Measurements from ENCODE around the gene DEFB118.

Gene DEFB118

DNA sequence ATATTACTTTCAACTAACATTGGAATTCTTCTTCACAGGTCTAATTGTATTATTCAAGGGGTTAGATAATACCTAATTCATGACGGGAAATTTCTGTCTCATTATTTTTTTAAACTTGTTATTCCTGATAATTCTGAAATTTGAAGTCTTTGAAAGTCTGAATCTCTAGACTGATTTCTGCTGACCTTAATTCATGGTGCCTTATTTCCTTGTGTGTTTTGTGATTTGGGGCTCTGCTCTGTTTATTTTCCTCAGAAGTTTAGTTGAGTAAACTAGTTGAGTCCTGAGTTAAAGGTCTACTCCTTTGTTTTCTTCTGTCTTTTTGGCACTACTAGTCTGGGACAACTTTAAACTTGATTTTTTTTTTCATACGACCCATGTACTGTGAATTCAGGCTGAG, 5.9 kb downstream of the DEFB118 start:
- no peak overlapping the region for H3K27ac ChIP-seq
- POLR2A ChIA-PET (ENCODE audit: low non-redundant PET), result no interaction called here
- TF ChIP-seq, protein P1, sequence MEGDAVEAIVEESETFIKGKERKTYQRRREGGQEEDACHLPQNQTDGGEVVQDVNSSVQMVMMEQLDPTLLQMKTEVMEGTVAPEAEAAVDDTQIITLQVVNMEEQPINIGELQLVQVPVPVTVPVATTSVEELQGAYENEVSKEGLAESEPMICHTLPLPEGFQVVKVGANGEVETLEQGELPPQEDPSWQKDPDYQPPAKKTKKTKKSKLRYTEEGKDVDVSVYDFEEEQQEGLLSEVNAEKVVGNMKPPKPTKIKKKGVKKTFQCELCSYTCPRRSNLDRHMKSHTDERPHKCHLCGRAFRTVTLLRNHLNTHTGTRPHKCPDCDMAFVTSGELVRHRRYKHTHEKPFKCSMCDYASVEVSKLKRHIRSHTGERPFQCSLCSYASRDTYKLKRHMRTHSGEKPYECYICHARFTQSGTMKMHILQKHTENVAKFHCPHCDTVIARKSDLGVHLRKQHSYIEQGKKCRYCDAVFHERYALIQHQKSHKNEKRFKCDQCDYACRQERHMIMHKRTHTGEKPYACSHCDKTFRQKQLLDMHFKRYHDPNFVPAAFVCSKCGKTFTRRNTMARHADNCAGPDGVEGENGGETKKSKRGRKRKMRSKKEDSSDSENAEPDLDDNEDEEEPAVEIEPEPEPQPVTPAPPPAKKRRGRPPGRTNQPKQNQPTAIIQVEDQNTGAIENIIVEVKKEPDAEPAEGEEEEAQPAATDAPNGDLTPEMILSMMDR (conservative IDR thresholded peaks at IDR 0.05; ENCODE audit: low read depth), result no peak
- no peak for DNase-seq (ENCODE audit: low spot score)
- CTCF ChIA-PET, result no interaction called here

DNA sequence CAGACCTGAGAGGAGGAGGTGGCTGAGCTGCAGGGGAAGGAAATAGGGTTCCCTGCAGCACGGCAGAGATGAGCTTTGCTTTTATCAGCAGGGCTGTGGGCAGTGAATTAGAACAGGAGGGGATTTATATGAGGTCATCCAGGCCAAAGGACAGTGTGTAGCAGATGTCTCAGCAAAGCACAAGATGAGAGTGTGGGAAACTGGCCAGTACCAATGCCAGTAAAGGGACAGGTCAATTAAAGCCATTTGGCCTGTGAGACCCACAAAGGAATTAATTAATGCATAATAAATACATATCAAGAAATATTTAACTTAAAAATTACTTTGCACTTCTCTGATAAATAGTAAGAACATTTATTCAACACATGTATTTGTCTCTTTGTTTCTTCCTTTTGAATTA, 22.1 kb downstream of the DEFB118 start, which contains the start of gene DEFB119:
Gene DEFB119 (minus strand): TSS at position 101 of the 400 bp plus-strand sequence. CDS start 107 bp downstream, outside the sequence.
- H3K27ac ChIP-seq, result no peak within 1 kb of the TSS
- CTCF ChIA-PET, result no interaction called here
- TF ChIP-seq, protein P1 (conservative IDR thresholded peaks at IDR 0.05; ENCODE audit: low read depth), result no peak
- POLR2A ChIA-PET (ENCODE audit: low non-redundant PET), result no interaction called here
- no peak for DNase-seq (ENCODE audit: low spot score)

DNA sequence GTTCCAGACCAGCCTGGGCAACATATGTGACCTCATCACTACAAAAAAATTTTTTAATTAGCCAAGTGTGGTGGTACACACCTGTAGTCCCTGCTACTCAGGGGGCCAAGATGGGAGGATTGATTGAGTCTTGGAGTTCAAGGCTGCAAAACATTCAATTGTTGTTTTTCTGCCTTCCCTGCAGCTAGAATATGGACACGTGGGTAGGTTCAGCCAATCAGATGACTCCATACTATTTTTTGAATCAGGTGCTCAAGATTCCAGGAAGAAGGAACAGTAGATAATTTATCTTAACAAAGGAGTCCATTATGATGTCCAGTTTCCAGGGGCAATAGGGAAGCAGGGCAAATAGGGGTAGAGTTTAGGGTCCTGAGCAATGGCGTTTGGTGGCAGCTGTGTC, 24.4 kb downstream of the DEFB118 start:
- CTCF ChIA-PET, result interaction anchor here (0.6 kb wide), 1 partner anchor 86 kb away, joined by 6 read pairs; no protein-coding TSS in a partner anchor
- no peak overlapping the region for H3K27ac ChIP-seq
- TF ChIP-seq, protein P1 (conservative IDR thresholded peaks at IDR 0.05; ENCODE audit: low read depth), result no peak
- no peak for DNase-seq (ENCODE audit: low spot score)
- POLR2A ChIA-PET (ENCODE audit: low non-redundant PET), result no interaction called here

DNA sequence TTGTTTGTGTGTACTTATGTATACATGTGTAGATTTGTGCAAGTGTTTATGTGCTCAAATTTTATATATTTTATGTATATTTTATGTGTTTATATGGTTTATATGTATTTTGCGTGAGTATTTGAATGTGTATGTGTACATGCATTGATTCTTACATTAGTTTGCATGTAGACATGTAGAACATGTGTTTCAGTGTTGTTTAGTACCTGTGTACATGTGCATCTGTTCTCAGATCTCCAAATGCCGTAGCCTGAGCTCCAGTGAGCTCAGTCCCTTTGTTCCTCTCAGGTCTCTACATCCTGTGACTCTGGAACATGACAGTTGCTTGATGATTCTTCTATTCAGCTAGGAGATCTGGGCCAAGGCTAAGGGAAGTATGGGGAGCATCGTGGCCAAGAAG, 26.5 kb downstream of the DEFB118 start:
- TF ChIP-seq, protein P1 (conservative IDR thresholded peaks at IDR 0.05; ENCODE audit: low read depth), result no peak
- DNase-seq (ENCODE audit: low spot score), result no peak
- ChIA-PET CTCF (no interaction called here), POLR2A (ENCODE audit: low non-redundant PET) (no interaction called here)
- H3K27ac ChIP-seq, result no peak overlapping the region

DNA sequence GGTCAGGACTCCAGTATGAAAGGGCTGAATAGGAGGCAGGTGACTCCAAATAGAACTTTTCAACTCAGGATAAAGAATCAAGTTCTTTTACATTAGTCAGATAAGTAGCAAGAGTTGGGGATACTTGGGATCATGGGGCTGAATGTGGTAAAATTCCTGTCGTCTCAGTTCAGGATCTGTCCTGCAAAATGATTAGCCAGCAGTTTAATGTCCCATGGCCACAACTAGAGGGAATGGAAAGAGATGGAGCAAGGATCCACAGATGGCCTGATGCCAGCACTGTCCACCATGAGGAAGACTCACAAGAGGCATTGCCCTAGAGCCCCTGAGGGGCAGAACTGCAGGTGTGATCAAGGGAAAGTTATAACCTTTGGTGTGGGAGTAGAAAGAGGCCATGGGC, 35.5 kb downstream of the DEFB118 start:
- ChIA-PET POLR2A (ENCODE audit: low non-redundant PET) (no interaction called here), CTCF (interaction anchor here (0.5 kb wide), 1 partner anchor 52 kb away, joined by 3 read pairs; no protein-coding TSS in a partner anchor)
- no peak for DNase-seq (ENCODE audit: low spot score)
- H3K27ac ChIP-seq, result no peak overlapping the region
- TF ChIP-seq, protein P1 (conservative IDR thresholded peaks at IDR 0.05; ENCODE audit: low read depth), result no peak

DNA sequence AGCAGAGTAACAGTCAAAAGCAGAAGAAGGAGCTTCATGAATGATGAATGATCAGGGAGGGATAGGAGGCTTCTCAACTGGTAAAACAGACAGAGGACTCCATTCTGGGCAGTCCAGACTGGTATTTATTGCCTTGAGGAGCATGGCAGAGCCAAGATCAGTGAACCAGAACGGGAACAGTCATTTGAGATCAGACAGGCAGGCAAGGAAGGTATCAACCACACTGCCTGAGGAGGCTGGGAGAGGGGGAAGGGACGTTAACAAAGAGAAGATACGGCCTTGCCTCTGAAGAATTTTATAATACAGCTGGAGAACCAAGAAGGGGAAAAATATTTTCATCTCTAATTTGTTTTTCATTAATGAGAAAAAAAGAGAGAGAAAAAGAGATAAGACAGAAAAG, 37.7 kb downstream of the DEFB118 start, which contains the start of gene DEFB121:
Gene DEFB121 (minus strand): TSS at position 101 of the 400 bp plus-strand sequence. CDS start 63 bp downstream, at position 38.
- POLR2A ChIA-PET (ENCODE audit: low non-redundant PET), result no interaction called here

More for the DNA sequence above, 37.7 kb downstream of the DEFB118 start, which contains the start of gene DEFB121:
- CTCF ChIA-PET, result interaction anchor here (0.5 to 1.1 kb wide), 3 partner anchors 14 to 54 kb away, joined by 3 to 6 read pairs (median 5); no protein-coding TSS in a partner anchor
- no peak within 1 kb of the TSS for H3K27ac ChIP-seq
- TF ChIP-seq, protein P1 (conservative IDR thresholded peaks at IDR 0.05; ENCODE audit: low read depth), result no peak
- DNase-seq (ENCODE audit: low spot score), result no peak

Measured in RWPE1 (cell line).